Neural cell (in vitro differentiated cells): ENCODE data around the gene FKBP1A. TPM values are rescaled to one million over a fixed set of nuclear protein-coding genes. Genes with fewer than 3 reads are reported as not detected.

ENCODE experiments used
- H2AFZ ChIP-seq: fragments of 200-600, 300-800 bp; sonication (generic), shearing (Covaris generic); 2 replicates; pipeline ENCODE4 v1.6.0; 2014; ENCODE audit warnings: low read depth, mild to moderate bottlenecking, antibody characterized with exemption, low read length, moderate library complexity
- H3F3A ChIP-seq: fragments of 200-600 bp; shearing (Covaris generic); 2 replicates; pipeline ENCODE4 v1.6.1; 2016; ENCODE audit warnings: mild to moderate bottlenecking, moderate library complexity, mixed read lengths, antibody characterized with exemption, low read length; ENCODE audit not compliant: insufficient read depth, poor library complexity, severe bottlenecking
- H3K27ac ChIP-seq: fragments of 200-600, 300-800 bp; sonication (generic), shearing (Covaris generic); 2 replicates; pipeline ENCODE4 v1.5.1; 2014; ENCODE audit warnings: mild to moderate bottlenecking, low read length, moderate library complexity
- H3K27me3 ChIP-seq: fragments of 300-800, 200-600 bp; sonication (generic), shearing (Covaris generic); 2 replicates; pipeline ENCODE4 v1.6.0; 2014; ENCODE audit warnings: mild to moderate bottlenecking, low read depth, low read length, moderate library complexity; ENCODE audit not compliant: insufficient read depth
- H3K36me3 ChIP-seq: fragments of 300-800, 200-600 bp; sonication (generic), shearing (Covaris generic); 2 replicates; pipeline ENCODE4 v1.5.1; 2014; ENCODE audit warnings: mild to moderate bottlenecking, antibody characterized with exemption, low read length, moderate library complexity; ENCODE audit not compliant: insufficient read depth
- H3K4me2 ChIP-seq: fragments of 300-800, 200-600 bp; sonication (generic), shearing (Covaris generic); 2 replicates; pipeline ENCODE4 v1.6.0; 2014; ENCODE audit warnings: mild to moderate bottlenecking, low read length
- H3K4me3 ChIP-seq: fragments of 300-800, 200-600 bp; sonication (generic), shearing (Covaris generic); 2 replicates; pipeline ENCODE4 v1.5.1; 2014; ENCODE audit warnings: mild to moderate bottlenecking, low read length, moderate library complexity
- H3K79me2 ChIP-seq: fragments of 200-600 bp; shearing (Covaris generic); replicated peaks from 2 replicates; pipeline ENCODE4 v1.6.0; 2014; ENCODE audit warnings: mild to moderate bottlenecking, low read length, moderate library complexity; ENCODE audit not compliant: insufficient read depth
- H3K9ac ChIP-seq: fragments of 300-800, 200-600 bp; sonication (generic), shearing (Covaris generic); 2 replicates; pipeline ENCODE4 v1.6.1; 2016; ENCODE audit warnings: mild to moderate bottlenecking, low read length, mixed read lengths
- H3K9me2 ChIP-seq: fragments of 200-600 bp; shearing (Covaris generic); 2 replicates; pipeline ENCODE4 v1.6.1; 2016; ENCODE audit warnings: mild to moderate bottlenecking, low read length, mixed read lengths; ENCODE audit not compliant: insufficient read depth
- H3K9me3 ChIP-seq: fragments of 200-600, 300-800 bp; sonication (generic), shearing (Covaris generic); 2 replicates; pipeline ENCODE4 v1.6.1; 2016; ENCODE audit warnings: mild to moderate bottlenecking, mixed run types, low read length, moderate library complexity, mixed read lengths
- H4K20me1 ChIP-seq: fragments of 200-600 bp; shearing (Covaris generic); 2 replicates; pipeline ENCODE4 v1.6.1; 2016; ENCODE audit warnings: mild to moderate bottlenecking, mixed run types; ENCODE audit not compliant: insufficient read depth
- EP300 ChIP-seq: fragments of 450-650 bp; conservative IDR thresholded peaks from 2 replicates; pipeline ENCODE4 v1.6.1; 2014; ENCODE audit warnings: antibody characterized with exemption, mild to moderate bottlenecking, moderate library complexity; ENCODE audit not compliant: poor library complexity, severe bottlenecking
- EZH2 ChIP-seq: fragments of 200-600, 300-800 bp; shearing (Covaris generic), sonication (generic); IDR thresholded peaks from 2 replicates; pipeline ENCODE4 v1.6.1; 2014; ENCODE audit warnings: antibody characterized with exemption, low read length, borderline replicate concordance, mild to moderate bottlenecking; ENCODE audit not compliant: insufficient read depth, poor library complexity, severe bottlenecking
- MXI1 ChIP-seq: fragments of 450-650 bp; conservative IDR thresholded peaks from 2 replicates; pipeline ENCODE4 v1.6.1; 2014; ENCODE audit warnings: antibody characterized with exemption, mild to moderate bottlenecking; ENCODE audit not compliant: poor library complexity, severe bottlenecking
- POLR2AphosphoS5 ChIP-seq: IDR thresholded peaks from 2 replicates; pipeline ENCODE4 v1.6.1; 2012
- RAD21 ChIP-seq: fragments of 450-650 bp; conservative IDR thresholded peaks from 2 replicates; pipeline ENCODE4 v1.6.1; 2014; ENCODE audit warnings: antibody characterized with exemption, mild to moderate bottlenecking, moderate library complexity
- SMC3 ChIP-seq: fragments of 450-650 bp; conservative IDR thresholded peaks from 2 replicates; pipeline ENCODE4 v1.6.1; 2014; ENCODE audit warnings: antibody characterized with exemption, mild to moderate bottlenecking, moderate library complexity; ENCODE audit not compliant: poor library complexity
- TAF1 ChIP-seq: IDR thresholded peaks from 2 replicates; pipeline ENCODE4 v1.6.1; 2012; ENCODE audit warnings: low read depth
- polyA minus RNA-seq: library from RNA; depleted of rRNA, polyadenylated mRNA; stranded (reverse); fragments of >200 nt; gene quantifications from 2 replicates; pipeline ENCODE4 v1.2.3, GENCODE V29; 2014
- polyA plus RNA-seq: library from polyadenylated mRNA; depleted of rRNA; stranded (reverse); fragments of >200 nt; gene quantifications from 2 replicates; pipeline ENCODE4 v1.2.3, GENCODE V29; 2014
- TF ChIP-seq, protein P1 (sequence below): IDR thresholded peaks from 2 replicates; pipeline ENCODE4 v1.6.1; 2012; ENCODE audit warnings: borderline replicate concordance
- TF ChIP-seq, protein P2 (sequence below): fragments of 450-650 bp; IDR thresholded peaks from 2 replicates; pipeline ENCODE4 v1.5.1; 2014; ENCODE audit warnings: antibody characterized with exemption, mild to moderate bottlenecking, moderate library complexity; ENCODE audit not compliant: poor library complexity, severe bottlenecking

The FKBP1A gene
- polyA plus RNA-seq (150 and 156 TPM in 2 replicates), polyA minus RNA-seq (76.6 and 77.4 TPM in 2 replicates)

DNA sequence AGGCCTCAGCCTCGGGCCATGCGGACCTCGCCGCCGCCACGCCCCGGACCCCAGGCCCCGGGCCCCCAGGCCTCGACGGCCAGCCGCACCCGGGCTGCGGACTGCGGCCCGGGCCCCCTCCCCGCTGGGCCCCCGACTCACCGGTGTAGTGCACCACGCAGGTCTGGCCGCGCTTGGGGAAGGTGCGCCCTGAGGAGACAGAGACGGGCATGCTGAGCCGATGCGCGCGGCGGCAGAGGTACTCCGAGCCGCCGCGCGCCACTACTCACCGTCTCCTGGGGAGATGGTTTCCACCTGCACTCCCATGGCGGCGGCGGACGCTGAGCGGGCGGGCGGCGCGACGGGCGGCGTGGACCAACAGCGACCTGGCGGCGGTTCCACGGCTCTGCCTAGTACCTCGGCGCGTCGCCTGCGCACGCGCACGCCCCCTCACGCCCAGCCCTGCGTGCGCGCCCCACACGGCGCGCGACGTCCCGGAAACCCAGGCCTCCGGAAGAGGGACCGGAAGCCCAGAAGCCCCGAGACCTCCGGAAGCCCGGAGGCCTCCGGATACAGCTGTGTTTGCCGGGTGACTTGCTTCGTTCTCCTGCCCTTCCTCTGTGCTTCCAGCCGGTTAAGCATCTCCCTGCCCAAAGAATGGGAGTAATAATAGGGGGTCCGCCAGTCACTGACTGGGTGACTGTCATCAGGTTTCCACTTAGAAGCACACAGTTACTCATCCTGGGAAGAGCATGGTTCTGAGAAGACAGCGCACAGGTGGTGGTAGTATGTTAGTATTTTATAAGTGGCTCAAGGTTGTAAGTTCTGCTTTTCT is at the start of gene FKBP1A:
TSS of gene FKBP1A (minus strand) at position 362 of the 814 bp plus-strand sequence. CDS start at position 306, 56 bp downstream.
- H3K27me3 ChIP-seq, result peaks cover 17% of the 10 kb centered on the region
- H3K9me2 ChIP-seq, result no peaks in the 10 kb centered on the region
- no peaks in the 10 kb centered on the region for H3K9me3 ChIP-seq
- H3K36me3 ChIP-seq, result no peaks in the 10 kb centered on the region
- no peaks in the 10 kb centered on the region for H3F3A ChIP-seq
- no peaks in the 10 kb centered on the region for H4K20me1 ChIP-seq
- H2AFZ ChIP-seq, result peak within 1 kb of the TSS; percentile 96
- peak within 1 kb of the TSS; percentile 82 for H3K4me3 ChIP-seq
- TF ChIP-seq EP300 (peak; percentile 65), POLR2AphosphoS5 (peak; percentile 86), EZH2 (no peak), MXI1 (peak; percentile 94), SMC3 (peak; percentile 50), TAF1 (no peak), RAD21 (peak; percentile 56)
- TF ChIP-seq, protein P1, sequence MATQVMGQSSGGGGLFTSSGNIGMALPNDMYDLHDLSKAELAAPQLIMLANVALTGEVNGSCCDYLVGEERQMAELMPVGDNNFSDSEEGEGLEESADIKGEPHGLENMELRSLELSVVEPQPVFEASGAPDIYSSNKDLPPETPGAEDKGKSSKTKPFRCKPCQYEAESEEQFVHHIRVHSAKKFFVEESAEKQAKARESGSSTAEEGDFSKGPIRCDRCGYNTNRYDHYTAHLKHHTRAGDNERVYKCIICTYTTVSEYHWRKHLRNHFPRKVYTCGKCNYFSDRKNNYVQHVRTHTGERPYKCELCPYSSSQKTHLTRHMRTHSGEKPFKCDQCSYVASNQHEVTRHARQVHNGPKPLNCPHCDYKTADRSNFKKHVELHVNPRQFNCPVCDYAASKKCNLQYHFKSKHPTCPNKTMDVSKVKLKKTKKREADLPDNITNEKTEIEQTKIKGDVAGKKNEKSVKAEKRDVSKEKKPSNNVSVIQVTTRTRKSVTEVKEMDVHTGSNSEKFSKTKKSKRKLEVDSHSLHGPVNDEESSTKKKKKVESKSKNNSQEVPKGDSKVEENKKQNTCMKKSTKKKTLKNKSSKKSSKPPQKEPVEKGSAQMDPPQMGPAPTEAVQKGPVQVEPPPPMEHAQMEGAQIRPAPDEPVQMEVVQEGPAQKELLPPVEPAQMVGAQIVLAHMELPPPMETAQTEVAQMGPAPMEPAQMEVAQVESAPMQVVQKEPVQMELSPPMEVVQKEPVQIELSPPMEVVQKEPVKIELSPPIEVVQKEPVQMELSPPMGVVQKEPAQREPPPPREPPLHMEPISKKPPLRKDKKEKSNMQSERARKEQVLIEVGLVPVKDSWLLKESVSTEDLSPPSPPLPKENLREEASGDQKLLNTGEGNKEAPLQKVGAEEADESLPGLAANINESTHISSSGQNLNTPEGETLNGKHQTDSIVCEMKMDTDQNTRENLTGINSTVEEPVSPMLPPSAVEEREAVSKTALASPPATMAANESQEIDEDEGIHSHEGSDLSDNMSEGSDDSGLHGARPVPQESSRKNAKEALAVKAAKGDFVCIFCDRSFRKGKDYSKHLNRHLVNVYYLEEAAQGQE, result peak; percentile 30
- TF ChIP-seq, protein P2, sequence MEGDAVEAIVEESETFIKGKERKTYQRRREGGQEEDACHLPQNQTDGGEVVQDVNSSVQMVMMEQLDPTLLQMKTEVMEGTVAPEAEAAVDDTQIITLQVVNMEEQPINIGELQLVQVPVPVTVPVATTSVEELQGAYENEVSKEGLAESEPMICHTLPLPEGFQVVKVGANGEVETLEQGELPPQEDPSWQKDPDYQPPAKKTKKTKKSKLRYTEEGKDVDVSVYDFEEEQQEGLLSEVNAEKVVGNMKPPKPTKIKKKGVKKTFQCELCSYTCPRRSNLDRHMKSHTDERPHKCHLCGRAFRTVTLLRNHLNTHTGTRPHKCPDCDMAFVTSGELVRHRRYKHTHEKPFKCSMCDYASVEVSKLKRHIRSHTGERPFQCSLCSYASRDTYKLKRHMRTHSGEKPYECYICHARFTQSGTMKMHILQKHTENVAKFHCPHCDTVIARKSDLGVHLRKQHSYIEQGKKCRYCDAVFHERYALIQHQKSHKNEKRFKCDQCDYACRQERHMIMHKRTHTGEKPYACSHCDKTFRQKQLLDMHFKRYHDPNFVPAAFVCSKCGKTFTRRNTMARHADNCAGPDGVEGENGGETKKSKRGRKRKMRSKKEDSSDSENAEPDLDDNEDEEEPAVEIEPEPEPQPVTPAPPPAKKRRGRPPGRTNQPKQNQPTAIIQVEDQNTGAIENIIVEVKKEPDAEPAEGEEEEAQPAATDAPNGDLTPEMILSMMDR, result peak; percentile 57
- H3K4me2 ChIP-seq, result peak within 1 kb of the TSS; percentile 78
- H3K9ac ChIP-seq, result peak within 1 kb of the TSS; percentile 83
- peaks cover 41% of the 10 kb centered on the region for H3K79me2 ChIP-seq
- H3K27ac ChIP-seq, result peak within 1 kb of the TSS; percentile 74

DNA sequence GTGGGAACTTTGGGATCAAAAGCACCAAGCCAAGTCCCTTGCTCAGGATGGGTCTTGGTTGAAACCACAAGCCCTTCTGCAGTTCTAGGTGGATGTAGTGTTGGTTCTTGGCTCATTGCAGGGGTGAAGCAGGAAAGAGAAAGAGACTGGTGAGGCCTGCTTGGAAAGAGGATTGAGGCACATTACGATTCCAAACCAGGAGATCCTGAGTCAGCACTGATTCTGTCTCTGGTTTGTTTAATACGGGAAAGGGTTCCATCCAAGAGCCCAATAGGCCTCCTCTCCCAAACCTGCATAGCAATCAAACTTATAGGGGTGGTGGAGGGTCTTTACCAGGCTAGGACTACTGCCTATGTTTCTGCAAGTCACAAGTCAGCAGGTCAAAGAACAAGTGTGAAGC is 49.5 kb upstream of the FKBP1A start:
- Histone ChIP-seq H3K9ac (no peak overlapping the region), H3K9me2 (no peaks in the 10 kb centered on the region), H3F3A (no peaks in the 10 kb centered on the region), H2AFZ (no peak overlapping the region), H3K36me3 (no peaks in the 10 kb centered on the region), H3K9me3 (no peaks in the 10 kb centered on the region), H3K4me2 (no peak overlapping the region), H4K20me1 (no peaks in the 10 kb centered on the region), H3K27ac (no peak overlapping the region), H3K4me3 (no peak overlapping the region), H3K79me2 (no peaks in the 10 kb centered on the region), H3K27me3 (no peaks in the 10 kb centered on the region)
- TF ChIP-seq TAF1 (no peak), MXI1 (no peak), EP300 (no peak), SMC3 (no peak), RAD21 (no peak), POLR2AphosphoS5 (no peak), EZH2 (no peak)
- TF ChIP-seq, protein P2, result no peak
- TF ChIP-seq, protein P1, result no peak
